Mononuclear cell (primary cell): ENCODE measurements around the gene NPNT. TPM values are rescaled to one million over a fixed set of nuclear protein-coding genes. Genes with fewer than 3 reads are reported as not detected.
"Not testable (repeated sequence)": the region's sequence is repeated elsewhere in the genome, so short reads cannot be mapped to it uniquely, and the experiment has no call there.

Source experiments
- H3K27me3 ChIP-seq: 2 replicates; pipeline ENCODE4 v1.6.0; 2011; ENCODE audit warnings: low read length, control low read depth; ENCODE audit not compliant: insufficient read depth
- H3K4me1 ChIP-seq: 2 replicates; pipeline ENCODE4 v1.5.1; 2011; ENCODE audit warnings: mild to moderate bottlenecking, low read length, control low read depth; ENCODE audit not compliant: insufficient read depth
- H3K4me3 ChIP-seq: 2 replicates; pipeline ENCODE4 v1.5.1; 2011; ENCODE audit warnings: mild to moderate bottlenecking, low read length, moderate library complexity
- H3K9me3 ChIP-seq: 2 replicates; pipeline ENCODE4 v1.5.1; 2011; ENCODE audit warnings: low read depth, mild to moderate bottlenecking, control low read depth, low read length
- total RNA-seq: library from RNA; depleted of rRNA; stranded (reverse); fragments of >200 nt; gene quantifications from one replicate; pipeline ENCODE4 v1.2.3, GENCODE V29; 2012

The NPNT gene
- not detected for total RNA-seq

GRCh38 chr4:105894660-105895582 lies at the start of gene NPNT:
TSS of gene NPNT (plus strand) at chr4:105895471. CDS start at chr4:105895653, 182 bp downstream.
- Histone ChIP-seq H3K27me3 (peaks cover 64% of the 10 kb centered on the region), H3K4me3 (no peak within 1 kb of the TSS)

GRCh38 chr4:105845559-105845958 lies 49.7 kb upstream of the NPNT start:
- no peak overlapping the region for H3K4me3 ChIP-seq
- no peaks in the 10 kb centered on the region for H3K9me3 ChIP-seq
- no peaks in the 10 kb centered on the region for H3K27me3 ChIP-seq

More at GRCh38 chr4:105894660-105895582, at the start of gene NPNT:
- Histone ChIP-seq H3K4me1 (no peaks in the 10 kb centered on the region), H3K9me3 (no peaks in the 10 kb centered on the region)

GRCh38 chr4:105848359-105848758 lies 46.9 kb upstream of the NPNT start:
- not testable (repeated sequence) for H3K4me3 ChIP-seq, H3K9me3 ChIP-seq, H3K4me1 ChIP-seq, H3K27me3 ChIP-seq

More at GRCh38 chr4:105845559-105845958, 49.7 kb upstream of the NPNT start:
- no peaks in the 10 kb centered on the region for H3K4me1 ChIP-seq

GRCh38 chr4:105851196-105851595 lies 44.1 kb upstream of the NPNT start:
- H3K27me3 ChIP-seq, result no peaks in the 10 kb centered on the region
- H3K4me3 ChIP-seq, result no peak overlapping the region
- H3K9me3 ChIP-seq, result peaks cover 4% of the 10 kb centered on the region
- no peaks in the 10 kb centered on the region for H3K4me1 ChIP-seq

- H3K27me3 ChIP-seq, H3K9me3 ChIP-seq, H3K4me3 ChIP-seq, H3K4me1 ChIP-seq: not testable (repeated sequence)
Observed at GRCh38 chr4:105852230-105852629, 43.0 kb upstream of the NPNT start.

GRCh38 chr4:105858466-105859040 lies 36.7 kb upstream of the NPNT start:
- H3K9me3 ChIP-seq, result peaks cover 4% of the 10 kb centered on the region
- no peaks in the 10 kb centered on the region for H3K27me3 ChIP-seq
- no peak overlapping the region for H3K4me3 ChIP-seq
- no peaks in the 10 kb centered on the region for H3K4me1 ChIP-seq

- no peak overlapping the region for H3K4me3 ChIP-seq
- H3K4me1 ChIP-seq, result no peaks in the 10 kb centered on the region
- peaks cover 4% of the 10 kb centered on the region for H3K9me3 ChIP-seq
- no peaks in the 10 kb centered on the region for H3K27me3 ChIP-seq
Observed at GRCh38 chr4:105859233-105859632, 36.0 kb upstream of the NPNT start.

- Histone ChIP-seq H3K4me3 (no peak overlapping the region), H3K9me3 (no peaks in the 10 kb centered on the region), H3K27me3 (no peaks in the 10 kb centered on the region), H3K4me1 (no peaks in the 10 kb centered on the region)
Observed at GRCh38 chr4:105870963-105871362, 24.3 kb upstream of the NPNT start.

GRCh38 chr4:105871997-105872396 lies 23.3 kb upstream of the NPNT start:
- H3K4me3 ChIP-seq, result no peak overlapping the region
- no peaks in the 10 kb centered on the region for H3K27me3 ChIP-seq

GRCh38 chr4:105875233-105875632 lies 20.0 kb upstream of the NPNT start:
- Histone ChIP-seq H3K9me3 (no peaks in the 10 kb centered on the region), H3K4me1 (no peaks in the 10 kb centered on the region), H3K4me3 (no peak overlapping the region), H3K27me3 (peaks cover 2% of the 10 kb centered on the region)

More at GRCh38 chr4:105871997-105872396, 23.3 kb upstream of the NPNT start:
- Histone ChIP-seq H3K4me1 (no peaks in the 10 kb centered on the region), H3K9me3 (no peaks in the 10 kb centered on the region)

- no peaks in the 10 kb centered on the region for H3K9me3 ChIP-seq
- no peaks in the 10 kb centered on the region for H3K4me1 ChIP-seq
- H3K4me3 ChIP-seq, result no peak overlapping the region
- peaks cover 2% of the 10 kb centered on the region for H3K27me3 ChIP-seq
Observed at GRCh38 chr4:105878668-105879067, 16.6 kb upstream of the NPNT start.

GRCh38 chr4:105887508-105887907 lies 7.8 kb upstream of the NPNT start:
- H3K4me1 ChIP-seq, result no peaks in the 10 kb centered on the region
- peaks cover 7% of the 10 kb centered on the region for H3K27me3 ChIP-seq
- H3K4me3 ChIP-seq, result no peak overlapping the region
- H3K9me3 ChIP-seq, result no peaks in the 10 kb centered on the region

- Histone ChIP-seq H3K9me3 (no peaks in the 10 kb centered on the region), H3K27me3 (peaks cover 68% of the 10 kb centered on the region), H3K4me3 (no peak overlapping the region), H3K4me1 (no peaks in the 10 kb centered on the region)
Observed at GRCh38 chr4:105895583-105896460, 551 bp downstream of the NPNT start.

- Histone ChIP-seq H3K27me3 (peaks cover 68% of the 10 kb centered on the region), H3K4me1 (no peaks in the 10 kb centered on the region), H3K4me3 (no peak overlapping the region), H3K9me3 (no peaks in the 10 kb centered on the region)
Observed at GRCh38 chr4:105896461-105896942, 1.2 kb downstream of the NPNT start.
